Endothelial cell (in vitro differentiated cells): ENCODE measurements around the gene RNF227. TPM values are rescaled to one million over a fixed set of nuclear protein-coding genes. Genes with fewer than 3 reads are reported as not detected.

Source experiments
- DNase-seq: peaks from one replicate; pipeline ENCODE4 v3.0.0; 2021; ENCODE audit warnings: low spot score
- H3K27ac Mint-ChIP-seq: one replicate; pipeline ENCODE4 v1.8.0; 2021; ENCODE audit warnings: mixed read lengths, inconsistent platforms; ENCODE audit not compliant: unreplicated experiment
- H3K27me3 Mint-ChIP-seq: one replicate; pipeline ENCODE4 v1.8.0; 2021; ENCODE audit warnings: mild to moderate bottlenecking, moderate library complexity, mixed read lengths, inconsistent platforms; ENCODE audit not compliant: unreplicated experiment
- H3K36me3 Mint-ChIP-seq: one replicate; pipeline ENCODE4 v1.8.0; 2021; ENCODE audit warnings: mild to moderate bottlenecking, low read depth, mixed read lengths, inconsistent platforms; ENCODE audit not compliant: unreplicated experiment
- H3K4me1 Mint-ChIP-seq: one replicate; pipeline ENCODE4 v1.8.0; 2021; ENCODE audit warnings: mild to moderate bottlenecking, mixed read lengths, inconsistent platforms; ENCODE audit not compliant: unreplicated experiment
- H3K4me3 Mint-ChIP-seq: one replicate; pipeline ENCODE4 v1.8.0; 2021; ENCODE audit warnings: mild to moderate bottlenecking, mixed read lengths, inconsistent platforms; ENCODE audit not compliant: unreplicated experiment
- H3K9me3 Mint-ChIP-seq: one replicate; pipeline ENCODE4 v1.8.0; 2021; ENCODE audit warnings: mixed read lengths, inconsistent platforms; ENCODE audit not compliant: unreplicated experiment
- CTCF ChIP-seq: fragments of 200-600 bp; sonication (generic); IDR thresholded peaks from one replicate; pipeline ENCODE4 v1.5.0; 2021; ENCODE audit warnings: antibody characterized with exemption; ENCODE audit not compliant: unreplicated experiment
- total RNA-seq: library from RNA; stranded (reverse); fragmentation: NEBNext Ultra II Directional; extraction: Animal tissue kit (Norgen Biotek cat#: 25700); gene quantifications from one replicate; pipeline ENCODE4 v1.2.1, GENCODE V29; 2021; ENCODE audit not compliant: unreplicated experiment

RNF227 gene
- total RNA-seq, 1 donor from 2014 or later = 0.77 TPM

GRCh38 chr17:7886227-7887037 is 29.7 kb downstream of the RNF227 start:
- no peak overlapping the region for H3K4me3 Mint-ChIP-seq
- H3K4me1 Mint-ChIP-seq = peaks cover 14% of the 10 kb centered on the region
- DNase-seq = peak; percentile 44
- TF ChIP-seq CTCF = no peak
- no peak overlapping the region for H3K27ac Mint-ChIP-seq
- peaks cover 9% of the 10 kb centered on the region for H3K36me3 Mint-ChIP-seq
- peaks cover 8% of the 10 kb centered on the region for H3K27me3 Mint-ChIP-seq
- H3K9me3 Mint-ChIP-seq = no peaks in the 10 kb centered on the region

GRCh38 chr17:7885367-7886226 is 30.5 kb downstream of the RNF227 start:
- Mint-ChIP-seq H3K36me3 (peaks cover 8% of the 10 kb centered on the region), H3K4me3 (no peak overlapping the region), H3K9me3 (no peaks in the 10 kb centered on the region), H3K27me3 (peaks cover 8% of the 10 kb centered on the region), H3K4me1 (peaks cover 14% of the 10 kb centered on the region), H3K27ac (no peak overlapping the region)
- no peak for TF ChIP-seq CTCF
- DNase-seq = peak; percentile 51

- no peak for TF ChIP-seq CTCF
- peak overlapping the region; percentile 87 for H3K4me3 Mint-ChIP-seq
- no peaks in the 10 kb centered on the region for H3K9me3 Mint-ChIP-seq
- no peak overlapping the region for H3K27ac Mint-ChIP-seq
- DNase-seq = peak; percentile 20
- peaks cover 9% of the 10 kb centered on the region for H3K4me1 Mint-ChIP-seq
- H3K36me3 Mint-ChIP-seq = peaks cover under 1% of the 10 kb centered on the region
- H3K27me3 Mint-ChIP-seq = peaks cover 6% of the 10 kb centered on the region
Observed at GRCh38 chr17:7884581-7885366, 31.3 kb downstream of the RNF227 start.

- no peak for TF ChIP-seq CTCF
- peak overlapping the region; percentile 94 for H3K4me3 Mint-ChIP-seq
- H3K4me1 Mint-ChIP-seq = peaks cover 8% of the 10 kb centered on the region
- H3K27me3 Mint-ChIP-seq = peaks cover 6% of the 10 kb centered on the region
- H3K9me3 Mint-ChIP-seq = no peaks in the 10 kb centered on the region
- H3K36me3 Mint-ChIP-seq = no peaks in the 10 kb centered on the region
- peak overlapping the region; percentile 82 for H3K27ac Mint-ChIP-seq
- no peak for DNase-seq
Observed at GRCh38 chr17:7883781-7884386, 32.2 kb downstream of the RNF227 start.
